GM20000 (cell line): ENCODE results near the gene NT5C1B.
A peak's percentile ranks its signal among the peaks of the same experiment; 100 is the strongest.

Experiments
- DNase-seq: peaks from one replicate; pipeline ENCODE4 v3.0.0; 2012; ENCODE audit warnings: low spot score
- CTCF ChIP-seq: IDR thresholded peaks from 2 replicates; pipeline ENCODE4 v1.5.1; 2012; ENCODE audit warnings: mild to moderate bottlenecking, control low read depth; ENCODE audit errors: extremely low read depth, missing control alignments

The NT5C1B gene

GRCh38 chr2:18525852-18526251, 63.5 kb downstream of the NT5C1B start:
- no peak for TF ChIP-seq CTCF
- no peak for DNase-seq

GRCh38 chr2:18525236-18525635, 64.1 kb downstream of the NT5C1B start:
- TF ChIP-seq CTCF: no peak
- DNase-seq: no peak

- DNase-seq: no peak
- TF ChIP-seq CTCF: no peak
Measured at GRCh38 chr2:18522484-18523146, 66.8 kb downstream of the NT5C1B start.

- peak; percentile 80 for TF ChIP-seq CTCF
- DNase-seq: peak; percentile 69
Measured at GRCh38 chr2:18520451-18521425, 68.6 kb downstream of the NT5C1B start.

- no peak for DNase-seq
Measured at GRCh38 chr2:18519914-18520450, 69.4 kb downstream of the NT5C1B start.

GRCh38 chr2:18518116-18519111, 71.0 kb downstream of the NT5C1B start:
- TF ChIP-seq CTCF: no peak
- DNase-seq: no peak

More at GRCh38 chr2:18519914-18520450, 69.4 kb downstream of the NT5C1B start:
- no peak for TF ChIP-seq CTCF
